Common myeloid progenitor, CD34-positive (primary cell): Measurements from ENCODE around the gene NAGK.

ENCODE experiments used
- CTCF ChIA-PET: fragments of 350-600 bp; sonication (Branson Sonifier 250); formaldehyde crosslinking; loops from one replicate; lab custom pipeline; 2021; ENCODE audit warnings: antibody characterized with exemption; lab: Charles Lee
- POLR2A ChIA-PET: fragments of 350-600 bp; sonication (Branson Sonifier 250); formaldehyde crosslinking; loops from one replicate; lab custom pipeline; 2021; ENCODE audit warnings: antibody characterized with exemption; lab: Charles Lee
- DNase-seq, 3 donors: peaks; one replicate each; pipeline versions ENCODE4 v3.0.0 to v3.0.0-alpha.2; 2013
- H3K27ac ChIP-seq, 2 experiments: 1 replicate in 1 of 2; 2 replicates in 1 of 2; pipeline ENCODE4 v1.7.0; 2013; ENCODE audit warnings: inconsistent platforms in 2 of 2, low read length in 2 of 2, mild to moderate bottlenecking in 2 of 2, low read depth in 1 of 2, moderate library complexity in 1 of 2; ENCODE audit not compliant: severe bottlenecking in 2 of 2, insufficient read depth in 1 of 2, poor library complexity in 1 of 2
- H3K27me3 ChIP-seq, 5 experiments: replicated peaks in 2 of 5; 1 replicate in 3 of 5; 2 replicates in 2 of 5; pipeline versions ENCODE4 v1.6.1 to v1.7.0; 2013; ENCODE audit warnings: low read length in 4 of 5, mild to moderate bottlenecking in 2 of 5, moderate library complexity in 2 of 5, inconsistent platforms in 1 of 5; ENCODE audit not compliant: insufficient read depth in 5 of 5, control insufficient read depth in 4 of 5
- H3K36me3 ChIP-seq, 4 experiments: 1 replicate in 2 of 4; 2 replicates in 2 of 4; pipeline versions ENCODE4 v1.6.1 to v1.7.0; 2013; ENCODE audit warnings: low read length in 3 of 4, control low read depth in 1 of 4, mild to moderate bottlenecking in 1 of 4; ENCODE audit not compliant: control insufficient read depth in 4 of 4, insufficient read depth in 4 of 4
- H3K4me1 ChIP-seq, 4 experiments: 1 replicate in 3 of 4; 2 replicates in 1 of 4; pipeline versions ENCODE4 v1.6.1 to v1.7.1; 2013; ENCODE audit warnings: low read length in 3 of 4, mild to moderate bottlenecking in 3 of 4, control low read depth in 1 of 4, inconsistent platforms in 1 of 4, moderate library complexity in 1 of 4; ENCODE audit not compliant: control insufficient read depth in 4 of 4, insufficient read depth in 4 of 4; ENCODE audit errors: control extremely low read depth in 1 of 4
- H3K4me3 ChIP-seq, 7 experiments: 1 replicate in 4 of 7; 2 replicates in 3 of 7; pipeline versions ENCODE4 v1.5.1 to v1.7.0; 2013; ENCODE audit warnings: mild to moderate bottlenecking in 7 of 7, low read length in 6 of 7, moderate library complexity in 6 of 7, inconsistent platforms in 2 of 7, low read depth in 2 of 7, control low read depth in 1 of 7; ENCODE audit not compliant: insufficient read depth in 4 of 7, control insufficient read depth in 1 of 7; ENCODE audit errors: extremely low read depth in 1 of 7
- H3K9me3 ChIP-seq, 5 experiments: 1 replicate in 4 of 5; 2 replicates in 1 of 5; pipeline versions ENCODE4 v1.6.1 to v1.7.1; 2013; ENCODE audit warnings: low read length in 4 of 5, mild to moderate bottlenecking in 2 of 5, inconsistent platforms in 1 of 5, low read depth in 1 of 5, moderate library complexity in 1 of 5; ENCODE audit not compliant: control insufficient read depth in 4 of 5, insufficient read depth in 2 of 5; ENCODE audit errors: control extremely low read depth in 1 of 5
- WGBS: methylation state at CpG from one replicate; pipeline ENCODE4 v1.1.5; 2013; ENCODE audit not compliant: insufficient coverage; 5-methylcytosine and 5-hydroxymethylcytosine counted together

The NAGK gene

DNA sequence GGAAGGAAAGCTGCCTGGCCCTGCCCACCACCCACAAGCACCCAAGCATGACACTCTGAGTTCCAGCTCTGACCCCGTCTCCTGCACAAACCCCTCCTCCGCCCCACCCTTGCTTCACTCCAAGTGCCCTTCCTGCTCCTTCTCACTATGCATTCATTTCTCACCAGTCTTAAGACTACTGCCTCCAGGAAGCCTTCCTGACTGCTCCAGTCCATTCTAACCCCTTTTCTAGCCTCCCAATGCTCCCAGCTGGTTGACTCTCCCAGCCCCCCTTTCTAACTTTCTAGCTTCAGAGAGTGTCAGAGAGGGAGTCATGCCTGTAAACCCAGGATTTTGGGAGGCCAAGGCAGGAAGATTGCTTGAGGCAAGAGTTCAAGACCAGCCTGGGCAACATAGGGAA, 8.2 kb upstream of the NAGK start:
- no peak overlapping the region for H3K4me3 ChIP-seq
- H3K27me3 ChIP-seq, result no peaks in the 10 kb centered on the region
- POLR2A ChIA-PET, result interaction anchor here (0.6 kb wide), 1 partner anchor 70 kb away, joined by 3 read pairs; the partner anchor contains the start of gene MCEE
- CTCF ChIA-PET, result interaction anchor here (1.2 kb wide), 1 partner anchor 40 kb away, joined by 3 read pairs; no protein-coding TSS in a partner anchor
- H3K9me3 ChIP-seq, result no peaks in the 10 kb centered on the region
- no peaks in the 10 kb centered on the region for H3K36me3 ChIP-seq
- H3K27ac ChIP-seq, result no peak overlapping the region
- peaks cover 6 to 23% (median 16%) of the 10 kb centered on the region in 4 experiments for H3K4me1 ChIP-seq
- DNase-seq, result no peak
- WGBS, result 80% methylated on average over 1 of the region's 2 CpGs

DNA sequence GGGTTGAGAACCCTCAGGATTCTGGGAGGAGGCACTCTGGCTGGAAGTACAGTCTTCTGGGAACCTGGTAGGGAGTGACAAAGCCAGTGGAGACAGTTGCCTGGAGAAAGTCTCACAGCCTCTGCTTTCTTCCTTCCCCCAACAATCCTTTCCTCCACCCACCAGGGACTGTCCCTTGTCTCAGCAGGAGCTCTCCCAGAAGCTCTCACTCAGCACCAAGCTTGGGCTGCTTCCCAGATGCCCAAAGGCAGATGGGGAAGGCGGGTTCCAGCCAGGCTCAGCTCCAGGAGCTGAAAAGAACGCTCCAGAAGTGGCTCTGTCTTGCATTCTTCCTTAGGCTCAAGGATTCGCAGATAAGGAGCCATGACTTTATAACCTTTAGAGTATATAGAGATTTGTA, 7.6 kb upstream of the NAGK start:
- Histone ChIP-seq H3K36me3 (no peaks in the 10 kb centered on the region), H3K27me3 (no peaks in the 10 kb centered on the region), H3K4me1 (peaks cover 6 to 28% (median 19%) of the 10 kb centered on the region in 4 experiments), H3K9me3 (no peaks in the 10 kb centered on the region), H3K27ac (no peak overlapping the region), H3K4me3 (no peak overlapping the region)
- CTCF ChIA-PET, result interaction anchor here (1.2 kb wide), 1 partner anchor 40 kb away, joined by 3 read pairs; no protein-coding TSS in a partner anchor
- WGBS, result 92% methylated on average over 2 of the region's 3 CpGs
- POLR2A ChIA-PET, result no interaction called here
- DNase-seq, result no peak

DNA sequence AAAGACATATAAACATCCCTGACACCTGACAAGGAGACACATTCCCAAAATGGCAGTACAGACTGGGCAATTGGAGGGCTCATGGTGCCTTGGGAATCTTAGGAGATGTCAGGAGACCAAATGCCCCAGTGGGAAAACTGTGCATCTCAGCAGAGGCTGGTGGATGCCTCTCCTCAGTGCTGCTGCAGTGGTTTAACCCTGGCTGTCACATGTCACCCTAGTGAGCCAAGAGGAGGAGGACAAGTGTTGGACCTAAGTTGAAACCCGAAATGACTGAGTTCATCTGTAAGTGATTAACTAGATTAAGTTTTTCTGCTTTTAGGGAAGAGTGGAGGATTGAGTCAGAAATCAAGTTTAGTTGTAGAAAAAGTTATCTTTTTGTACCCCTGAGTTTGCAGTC, 5.2 kb upstream of the NAGK start:
- ChIA-PET POLR2A (no interaction called here), CTCF (no interaction called here)
- DNase-seq, result no peak
- Histone ChIP-seq H3K9me3 (no peaks in the 10 kb centered on the region), H3K27ac (no peak overlapping the region), H3K36me3 (no peaks in the 10 kb centered on the region), H3K27me3 (no peaks in the 10 kb centered on the region), H3K4me1 (peaks cover 6 to 38% (median 26%) of the 10 kb centered on the region in 4 experiments), H3K4me3 (no peak overlapping the region)
- WGBS, result 100% methylated on average over 1 of the region's 1 CpG

DNA sequence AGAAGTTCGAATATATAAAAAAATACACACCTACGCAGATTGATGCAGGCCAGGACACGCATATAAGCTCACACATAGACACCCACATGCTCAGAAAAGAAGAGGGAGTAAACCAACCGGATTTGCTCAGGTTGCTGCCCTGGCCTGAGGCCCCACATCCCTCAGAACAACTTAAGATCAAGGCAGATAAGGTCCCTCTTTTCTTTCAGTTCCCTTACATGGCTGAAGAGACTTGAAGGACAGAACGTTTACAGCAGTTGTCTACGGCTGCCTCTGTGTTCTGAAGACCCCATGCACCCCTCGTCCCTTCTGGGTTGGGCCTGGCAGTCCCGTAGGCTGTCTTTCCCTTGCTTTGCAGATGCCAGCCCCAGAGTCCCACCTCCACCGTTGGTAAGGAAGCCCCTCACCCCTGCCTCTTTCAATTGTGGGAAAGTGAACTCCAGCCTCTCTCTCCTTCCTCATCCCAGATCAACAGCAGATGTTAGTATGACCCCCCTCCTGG, 4.3 kb upstream of the NAGK start:
- 85% methylated on average over 8 of the region's 9 CpGs for WGBS
- Histone ChIP-seq H3K27ac (peak overlapping the region in 1 of 2 experiments; percentile 18), H3K27me3 (no peaks in the 10 kb centered on the region), H3K9me3 (no peaks in the 10 kb centered on the region), H3K4me1 (peaks cover 8 to 44% (median 31%) of the 10 kb centered on the region in 4 experiments), H3K4me3 (peak overlapping the region in 1 of 7 experiments; percentile 30), H3K36me3 (no peaks in the 10 kb centered on the region)
- ChIA-PET CTCF (no interaction called here), POLR2A (no interaction called here)
- DNase-seq, result no peak

DNA sequence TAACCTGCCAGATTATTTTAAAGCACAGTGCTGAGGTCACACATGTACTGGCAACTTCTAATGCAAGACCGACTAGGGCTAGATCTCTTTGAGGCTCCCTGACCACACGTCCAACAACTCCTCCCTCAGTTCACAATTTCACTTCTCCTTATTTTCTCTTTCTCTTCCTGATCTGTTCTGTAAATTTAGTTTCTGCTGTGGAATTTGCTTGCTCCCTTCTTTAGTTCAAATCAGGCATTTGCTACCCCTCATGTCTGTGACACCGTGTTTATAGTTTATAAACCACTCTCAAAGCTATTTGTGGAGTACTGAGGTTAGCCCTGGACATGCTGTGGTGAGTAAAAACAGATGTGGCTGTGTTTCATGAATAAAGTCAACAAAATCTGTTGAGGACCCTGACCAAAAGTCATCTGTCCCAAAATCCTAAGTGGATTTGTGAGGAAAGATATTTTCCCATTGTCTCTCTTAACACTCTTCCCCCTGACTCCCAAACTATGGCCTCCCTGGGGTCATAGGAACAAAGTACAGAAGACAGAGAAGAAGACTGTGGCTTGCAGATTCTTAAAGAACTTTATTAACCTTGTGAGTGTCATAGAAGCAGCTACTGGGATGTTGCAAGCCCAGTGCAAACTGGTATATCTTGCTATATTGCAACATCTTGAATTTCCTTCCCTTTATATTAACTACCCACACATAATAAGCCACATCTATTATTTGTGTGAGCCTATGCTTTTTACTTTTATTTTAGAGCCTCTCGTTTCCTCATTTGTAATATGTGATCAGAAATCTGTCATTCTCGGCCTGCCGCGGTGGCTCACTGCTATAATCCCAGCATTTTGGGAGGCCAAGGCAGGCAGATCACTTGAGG, 3.5 kb upstream of the NAGK start:
- Histone ChIP-seq H3K9me3 (no peaks in the 10 kb centered on the region), H3K36me3 (no peaks in the 10 kb centered on the region), H3K4me1 (peaks cover 16 to 53% (median 39%) of the 10 kb centered on the region in 4 experiments), H3K4me3 (peak overlapping the region in 2 of 7 experiments; percentile 8 to 13), H3K27ac (peak overlapping the region in 1 of 2 experiments; percentile 18), H3K27me3 (no peaks in the 10 kb centered on the region)
- ChIA-PET POLR2A (no interaction called here), CTCF (interaction anchor here (1.1 kb wide), 1 partner anchor 36 kb away, joined by 6 read pairs; no protein-coding TSS in a partner anchor)
- WGBS, result 55% methylated on average over 6 of the region's 7 CpGs
- peak; percentile 33 to 86 (median 77) for DNase-seq

DNA sequence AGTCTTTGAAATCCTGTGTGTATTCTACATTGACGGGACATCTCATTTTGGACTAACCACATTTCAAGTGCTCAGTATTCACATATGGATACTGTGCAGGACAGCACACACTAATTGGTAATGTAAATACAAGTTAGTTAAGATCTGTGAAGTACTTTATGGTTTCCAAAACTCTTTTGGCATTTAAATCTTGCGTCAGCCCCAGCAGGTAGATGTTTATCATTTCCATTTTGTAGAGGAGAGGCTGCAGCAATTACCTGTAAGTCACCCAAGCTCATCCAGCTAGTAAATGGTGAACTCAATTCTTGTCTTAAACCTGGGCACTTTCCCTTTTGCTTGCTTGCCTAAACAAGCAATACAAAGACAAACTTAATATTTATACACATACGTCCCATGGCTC, 1.6 kb upstream of the NAGK start:
- ChIA-PET CTCF (interaction anchor here (0.8 to 5.5 kb wide), 8 partner anchors 9 to 87 kb away, joined by 3 to 42 read pairs (median 5); partner anchors contain the start of genes MCEE and MPHOSPH10), POLR2A (interaction anchor here (4.3 kb wide), 1 partner anchor 63 kb away, joined by 19 read pairs; the partner anchor contains the start of genes MCEE and MPHOSPH10)
- no peak overlapping the region for H3K4me3 ChIP-seq
- no peaks in the 10 kb centered on the region for H3K27me3 ChIP-seq
- no peak overlapping the region for H3K27ac ChIP-seq
- H3K36me3 ChIP-seq, result peaks cover 0 to 4% (median 0%) of the 10 kb centered on the region in 4 experiments
- no peaks in the 10 kb centered on the region for H3K9me3 ChIP-seq
- WGBS, result 92% methylated on average over 2 of the region's 3 CpGs
- DNase-seq, result no peak
- peaks cover 23 to 71% (median 58%) of the 10 kb centered on the region in 4 experiments for H3K4me1 ChIP-seq
